ENCODE data around the gene ZNF19. TPM values are rescaled to one million over a fixed set of nuclear protein-coding genes. Genes with fewer than 3 reads are reported as not detected.

Gene ZNF19
- total RNA-seq, 1 experiment from 2014 or later, result 5.4 TPM

DNA sequence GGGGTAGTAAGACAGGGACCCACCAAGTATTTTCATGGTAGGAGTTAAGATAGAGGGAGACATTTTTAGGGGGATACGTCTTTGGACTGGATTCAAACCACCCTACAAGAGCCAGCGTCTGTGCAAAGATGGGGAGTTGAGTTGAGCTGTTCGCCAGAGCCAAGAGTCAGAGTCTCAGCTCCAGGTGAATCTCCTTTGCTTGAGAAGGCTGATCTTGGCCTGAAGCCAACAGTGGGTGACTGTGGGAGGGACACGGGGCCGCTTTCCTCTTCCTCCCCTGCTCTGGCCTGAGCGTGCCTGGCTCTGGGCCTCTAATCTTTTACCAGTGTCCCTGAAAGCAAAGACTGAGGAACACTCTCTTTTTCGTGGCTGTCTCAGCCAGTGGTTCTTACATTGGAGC, 52.7 kb downstream of the ZNF19 start:
- RAD21 ChIA-PET (ENCODE audit: low non-redundant PET in 1 of 2, low total read pairs in 2 of 2, uncharacterized antibody in 2 of 2, unreplicated experiment in 2 of 2), result interaction anchor here in 1 of 2 experiments (0.7 kb wide), 1 partner anchor 9 kb away, joined by 6 read pairs; no protein-coding TSS in a partner anchor

DNA sequence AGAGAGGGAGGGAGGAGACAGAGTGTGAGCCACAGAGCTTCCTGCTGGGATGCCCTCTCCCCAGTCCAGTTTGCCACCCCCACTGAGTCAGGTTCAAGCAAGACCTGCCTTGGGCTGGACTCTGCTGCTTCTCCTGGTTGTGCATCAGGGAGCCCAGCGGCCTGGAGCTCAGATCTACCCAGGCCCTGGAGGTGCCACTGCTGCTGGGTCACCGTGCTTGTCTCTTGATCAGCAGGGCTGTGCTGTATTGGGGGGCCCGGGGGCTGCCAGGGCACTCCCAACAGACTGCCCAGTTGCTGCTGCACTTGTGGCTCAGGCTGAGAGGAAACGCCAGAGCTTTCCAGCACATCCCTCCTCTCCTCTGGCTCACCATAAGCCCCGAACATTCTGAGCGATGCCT, 56.2 kb downstream of the ZNF19 start:
- intact Hi-C loops (cut with micrococcal nuclease), result no loop called here
- no peak for ATAC-seq
- Histone ChIP-seq H3K9me2 (ENCODE audit: insufficient read depth) (no peaks in the 10 kb centered on the region), H2AFZ (ENCODE audit: low read depth, low read length, poor library complexity, severe bottlenecking) (no peak overlapping the region), H3K27me3 (ENCODE audit: insufficient read depth, low read length) (no peaks in the 10 kb centered on the region), H3K9me3 (ENCODE audit: control insufficient read depth in 1 of 2, insufficient read depth in 1 of 2, low read depth in 1 of 2, low read length in 2 of 2) (peaks cover 0 to 7% of the 10 kb centered on the region in 2 experiments; a peak in 1 of 4 replicates), H3K79me2 (ENCODE audit: insufficient read depth, low read length) (no peaks in the 10 kb centered on the region), H3K27ac (ENCODE audit: low read depth, low read length) (no peak overlapping the region), H3K4me1 (ENCODE audit: control insufficient read depth in 1 of 2, insufficient read depth in 2 of 2, low read length in 2 of 2) (no peaks in the 10 kb centered on the region), H3K4me3 (replicated peaks in 1 of 2; ENCODE audit: low read depth in 1 of 2, low read length in 2 of 2) (no peak overlapping the region), H3K9ac (ENCODE audit: low read length) (no peak overlapping the region), H4K20me1 (ENCODE audit: insufficient read depth) (no peaks in the 10 kb centered on the region), H3K36me3 (ENCODE audit: control insufficient read depth in 1 of 2, insufficient read depth in 2 of 2, low read length in 2 of 2) (no peaks in the 10 kb centered on the region), H3K4me2 (ENCODE audit: low read length) (no peak overlapping the region)
- no TSS peak for BruUV-seq (replicated peaks)
- no peak for TF ChIP-seq YY1 (IDR thresholded peaks at IDR 0.05; ENCODE audit: extremely low read depth, insufficient replicate concordance, low read depth, low read length)
- TF ChIP-seq, protein P1, sequence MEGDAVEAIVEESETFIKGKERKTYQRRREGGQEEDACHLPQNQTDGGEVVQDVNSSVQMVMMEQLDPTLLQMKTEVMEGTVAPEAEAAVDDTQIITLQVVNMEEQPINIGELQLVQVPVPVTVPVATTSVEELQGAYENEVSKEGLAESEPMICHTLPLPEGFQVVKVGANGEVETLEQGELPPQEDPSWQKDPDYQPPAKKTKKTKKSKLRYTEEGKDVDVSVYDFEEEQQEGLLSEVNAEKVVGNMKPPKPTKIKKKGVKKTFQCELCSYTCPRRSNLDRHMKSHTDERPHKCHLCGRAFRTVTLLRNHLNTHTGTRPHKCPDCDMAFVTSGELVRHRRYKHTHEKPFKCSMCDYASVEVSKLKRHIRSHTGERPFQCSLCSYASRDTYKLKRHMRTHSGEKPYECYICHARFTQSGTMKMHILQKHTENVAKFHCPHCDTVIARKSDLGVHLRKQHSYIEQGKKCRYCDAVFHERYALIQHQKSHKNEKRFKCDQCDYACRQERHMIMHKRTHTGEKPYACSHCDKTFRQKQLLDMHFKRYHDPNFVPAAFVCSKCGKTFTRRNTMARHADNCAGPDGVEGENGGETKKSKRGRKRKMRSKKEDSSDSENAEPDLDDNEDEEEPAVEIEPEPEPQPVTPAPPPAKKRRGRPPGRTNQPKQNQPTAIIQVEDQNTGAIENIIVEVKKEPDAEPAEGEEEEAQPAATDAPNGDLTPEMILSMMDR (IDR thresholded peaks at IDR 0.05 in 2 of 3, conservative IDR thresholded peaks at IDR 0.05 in 1 of 3; ENCODE audit: borderline replicate concordance in 1 of 3, insufficient read depth in 1 of 3, low read depth in 2 of 3, low read length in 2 of 3), result no peak
- TF ChIP-seq, protein P2, sequence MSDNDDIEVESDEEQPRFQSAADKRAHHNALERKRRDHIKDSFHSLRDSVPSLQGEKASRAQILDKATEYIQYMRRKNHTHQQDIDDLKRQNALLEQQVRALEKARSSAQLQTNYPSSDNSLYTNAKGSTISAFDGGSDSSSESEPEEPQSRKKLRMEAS (IDR thresholded peaks at IDR 0.05), result no peak
- no peak for TF ChIP-seq RAD21 (IDR thresholded peaks at IDR 0.05; ENCODE audit: low read depth)
- TF ChIP-seq TCF7L2 (IDR thresholded peaks at IDR 0.05; ENCODE audit: borderline replicate concordance, extremely low read depth, insufficient read depth, insufficient read length), result no peak
- TF ChIP-seq POLR2AphosphoS5 (IDR thresholded peaks at IDR 0.05; ENCODE audit: low read depth, low read length), result no peak
- no peak for TF ChIP-seq POLR2A (IDR thresholded peaks at IDR 0.05; ENCODE audit: borderline replicate concordance, extremely low read depth, insufficient read depth, insufficient read length)
- no peak for TF ChIP-seq EZH2 (IDR thresholded peaks at IDR 0.05)
- TF ChIP-seq JUND (IDR thresholded peaks at IDR 0.05), result no peak
- TF ChIP-seq, protein P3, sequence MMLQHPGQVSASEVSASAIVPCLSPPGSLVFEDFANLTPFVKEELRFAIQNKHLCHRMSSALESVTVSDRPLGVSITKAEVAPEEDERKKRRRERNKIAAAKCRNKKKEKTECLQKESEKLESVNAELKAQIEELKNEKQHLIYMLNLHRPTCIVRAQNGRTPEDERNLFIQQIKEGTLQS (IDR thresholded peaks at IDR 0.05), result no peak
- TF ChIP-seq, protein P4, sequence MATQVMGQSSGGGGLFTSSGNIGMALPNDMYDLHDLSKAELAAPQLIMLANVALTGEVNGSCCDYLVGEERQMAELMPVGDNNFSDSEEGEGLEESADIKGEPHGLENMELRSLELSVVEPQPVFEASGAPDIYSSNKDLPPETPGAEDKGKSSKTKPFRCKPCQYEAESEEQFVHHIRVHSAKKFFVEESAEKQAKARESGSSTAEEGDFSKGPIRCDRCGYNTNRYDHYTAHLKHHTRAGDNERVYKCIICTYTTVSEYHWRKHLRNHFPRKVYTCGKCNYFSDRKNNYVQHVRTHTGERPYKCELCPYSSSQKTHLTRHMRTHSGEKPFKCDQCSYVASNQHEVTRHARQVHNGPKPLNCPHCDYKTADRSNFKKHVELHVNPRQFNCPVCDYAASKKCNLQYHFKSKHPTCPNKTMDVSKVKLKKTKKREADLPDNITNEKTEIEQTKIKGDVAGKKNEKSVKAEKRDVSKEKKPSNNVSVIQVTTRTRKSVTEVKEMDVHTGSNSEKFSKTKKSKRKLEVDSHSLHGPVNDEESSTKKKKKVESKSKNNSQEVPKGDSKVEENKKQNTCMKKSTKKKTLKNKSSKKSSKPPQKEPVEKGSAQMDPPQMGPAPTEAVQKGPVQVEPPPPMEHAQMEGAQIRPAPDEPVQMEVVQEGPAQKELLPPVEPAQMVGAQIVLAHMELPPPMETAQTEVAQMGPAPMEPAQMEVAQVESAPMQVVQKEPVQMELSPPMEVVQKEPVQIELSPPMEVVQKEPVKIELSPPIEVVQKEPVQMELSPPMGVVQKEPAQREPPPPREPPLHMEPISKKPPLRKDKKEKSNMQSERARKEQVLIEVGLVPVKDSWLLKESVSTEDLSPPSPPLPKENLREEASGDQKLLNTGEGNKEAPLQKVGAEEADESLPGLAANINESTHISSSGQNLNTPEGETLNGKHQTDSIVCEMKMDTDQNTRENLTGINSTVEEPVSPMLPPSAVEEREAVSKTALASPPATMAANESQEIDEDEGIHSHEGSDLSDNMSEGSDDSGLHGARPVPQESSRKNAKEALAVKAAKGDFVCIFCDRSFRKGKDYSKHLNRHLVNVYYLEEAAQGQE (IDR thresholded peaks at IDR 0.05; ENCODE audit: low read depth), result no peak
- TF ChIP-seq ZFX (IDR thresholded peaks at IDR 0.05), result no peak
- RAD21 ChIA-PET (ENCODE audit: low non-redundant PET in 1 of 2, low total read pairs in 2 of 2, uncharacterized antibody in 2 of 2, unreplicated experiment in 2 of 2), result no interaction called here
- no peak for DNase-seq (ENCODE audit: low read depth, low spot score)
- POLR2A ChIA-PET, result no interaction called here
- CTCF ChIA-PET, result no interaction called here

More for the DNA sequence above, 52.7 kb downstream of the ZNF19 start:
- no peak for ATAC-seq
- CTCF ChIA-PET, result no interaction called here
- no TSS peak for BruUV-seq (replicated peaks)
- Histone ChIP-seq H3K79me2 (ENCODE audit: insufficient read depth, low read length) (no peaks in the 10 kb centered on the region), H3K9ac (ENCODE audit: low read length) (no peak overlapping the region), H3K4me2 (ENCODE audit: low read length) (no peak overlapping the region), H3K27ac (ENCODE audit: low read depth, low read length) (no peak overlapping the region), H3K36me3 (ENCODE audit: control insufficient read depth in 1 of 2, insufficient read depth in 2 of 2, low read length in 2 of 2) (no peaks in the 10 kb centered on the region), H3K4me3 (replicated peaks in 1 of 2; ENCODE audit: low read depth in 1 of 2, low read length in 2 of 2) (no peak overlapping the region), H3K27me3 (ENCODE audit: insufficient read depth, low read length) (no peaks in the 10 kb centered on the region), H3K4me1 (ENCODE audit: control insufficient read depth in 1 of 2, insufficient read depth in 2 of 2, low read length in 2 of 2) (no peaks in the 10 kb centered on the region), H3K9me2 (ENCODE audit: insufficient read depth) (no peaks in the 10 kb centered on the region), H3K9me3 (ENCODE audit: control insufficient read depth in 1 of 2, insufficient read depth in 1 of 2, low read depth in 1 of 2, low read length in 2 of 2) (no peaks in the 10 kb centered on the region), H4K20me1 (ENCODE audit: insufficient read depth) (no peaks in the 10 kb centered on the region), H2AFZ (ENCODE audit: low read depth, low read length, poor library complexity, severe bottlenecking) (no peak overlapping the region)
- POLR2A ChIA-PET, result interaction anchor here (0.7 kb wide), 1 partner anchor 21 kb away, joined by 3 read pairs; no protein-coding TSS in a partner anchor
- TF ChIP-seq ZFX (IDR thresholded peaks at IDR 0.05), result no peak
- intact Hi-C loops (cut with micrococcal nuclease), result no loop called here
- DNase-seq (ENCODE audit: low read depth, low spot score), result no peak
